OCI-LY1 (cell line): ENCODE measurements around the gene ATP8A1.

Source experiments
- CTCF ChIP-seq: fragments of 200-600 bp; sonication (generic), shearing (Covaris generic); IDR thresholded peaks from 2 replicates; pipeline ENCODE4 v1.5.1; 2017; ENCODE audit warnings: mild to moderate bottlenecking, antibody characterized with exemption, low read length, moderate library complexity, mixed read lengths
- EZH2 ChIP-seq: fragments of 200-600 bp; sonication (generic), shearing (Covaris generic); IDR thresholded peaks from 2 replicates; pipeline ENCODE4 v1.8.0; 2017; ENCODE audit warnings: borderline replicate concordance, mixed run types, mild to moderate bottlenecking, antibody characterized with exemption, low read length, moderate library complexity, mixed read lengths

GRCh38 chr4:42369489-42369888 is 287.4 kb downstream of the ATP8A1 start:
- TF ChIP-seq CTCF (no peak), EZH2 (no peak)
